ENCODE data around the gene SEL1L3. TPM values are rescaled to one million over a fixed set of nuclear protein-coding genes. Genes with fewer than 3 reads are reported as not detected.

The SEL1L3 gene
- polyA plus RNA-seq, 3 donors = 22.9 to 24.9 (median 23.1) TPM

- DNase-seq (ENCODE audit: low read depth in 3 of 3, low spot score in 2 of 3) = no peak
Observed at GRCh38 chr4:25821267-25821666, 41.5 kb downstream of the SEL1L3 start.

- DNase-seq (ENCODE audit: low read depth in 3 of 3, low spot score in 2 of 3) = no peak
Observed at GRCh38 chr4:25818876-25819275, 43.9 kb downstream of the SEL1L3 start.

GRCh38 chr4:25818371-25818871 is 44.4 kb downstream of the SEL1L3 start:
- DNase-seq (ENCODE audit: low read depth in 3 of 3, low spot score in 2 of 3) = no peak

GRCh38 chr4:25817059-25817681 is 45.6 kb downstream of the SEL1L3 start:
- no peak for DNase-seq (ENCODE audit: low read depth in 3 of 3, low spot score in 2 of 3)

GRCh38 chr4:25816591-25817058 is 46.2 kb downstream of the SEL1L3 start:
- no peak for DNase-seq (ENCODE audit: low read depth in 3 of 3, low spot score in 2 of 3)

GRCh38 chr4:25815586-25815985 is 47.2 kb downstream of the SEL1L3 start:
- DNase-seq (ENCODE audit: low read depth in 3 of 3, low spot score in 2 of 3) = no peak

DNA sequence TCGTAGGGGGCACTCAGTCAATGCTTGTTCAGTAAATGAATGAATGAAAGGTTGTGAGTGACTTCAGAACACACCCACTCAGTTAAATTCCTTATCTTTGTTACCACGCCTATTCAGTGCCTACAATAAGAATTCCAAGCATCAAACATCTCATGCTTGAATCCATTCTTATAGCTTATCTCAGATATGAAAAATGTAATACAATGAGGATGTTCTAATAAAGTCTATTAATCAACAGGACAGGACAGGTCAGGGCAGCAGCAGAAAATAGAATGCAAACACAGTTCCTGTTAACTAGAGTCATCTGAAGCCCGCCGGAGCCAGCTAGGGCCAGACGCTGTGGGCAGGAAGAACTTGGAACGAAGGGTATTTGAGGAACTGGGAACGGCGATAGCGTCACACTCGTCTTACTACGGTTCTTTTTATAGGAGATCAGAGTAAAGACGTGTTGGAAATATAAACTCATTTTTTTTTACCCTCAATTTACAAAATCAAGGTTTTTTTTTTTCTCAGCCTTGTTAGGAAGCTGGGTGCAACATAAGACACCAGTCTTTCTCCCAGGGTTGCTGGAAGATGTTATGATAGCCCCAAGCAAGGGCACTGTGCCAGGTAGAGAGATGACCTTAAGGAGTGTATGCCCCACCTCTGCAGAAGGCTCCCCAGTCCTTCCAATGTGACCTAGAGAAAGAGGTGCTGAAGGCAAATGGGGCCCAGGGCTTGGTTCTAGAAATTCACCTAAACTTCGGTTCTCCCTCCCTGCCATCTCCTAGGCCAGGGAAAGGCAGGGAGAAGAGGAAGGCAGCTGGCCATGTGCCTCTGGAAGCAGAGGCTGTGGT is 48.3 kb downstream of the SEL1L3 start:
- no peak for DNase-seq (ENCODE audit: low read depth in 3 of 3, low spot score in 2 of 3)

DNA sequence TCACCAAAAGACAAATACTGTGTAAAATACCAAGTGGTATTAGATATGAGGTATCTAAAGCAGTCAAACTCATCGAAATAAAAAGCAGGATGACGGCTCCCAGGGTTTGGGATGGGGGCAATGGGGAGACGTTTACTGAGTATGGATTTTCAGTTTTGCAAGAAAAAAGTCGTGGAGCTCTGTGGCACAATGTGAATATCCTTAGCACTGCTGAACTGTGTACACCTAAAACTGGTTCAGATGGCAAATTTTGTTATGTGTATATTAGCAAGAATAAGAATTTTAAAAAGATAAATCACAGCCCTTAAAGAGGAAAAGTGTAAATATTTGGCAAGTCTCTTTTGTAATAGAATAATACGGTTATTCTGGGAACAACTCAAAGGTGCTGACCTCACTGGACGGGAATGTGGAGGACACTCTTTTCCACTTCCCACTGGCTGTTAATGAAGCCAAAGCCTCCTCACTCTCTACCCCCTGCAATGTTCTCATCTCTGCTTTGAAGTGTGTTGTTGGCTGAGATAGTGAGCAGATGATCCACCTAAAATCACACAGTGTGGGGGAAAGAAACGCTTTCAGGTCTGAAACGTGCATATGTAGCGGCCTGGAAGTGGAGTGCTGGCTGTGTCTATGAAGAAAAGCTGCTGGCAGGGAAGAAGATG is 49.2 kb downstream of the SEL1L3 start:
- no peak for DNase-seq (ENCODE audit: low read depth in 3 of 3, low spot score in 2 of 3)

DNA sequence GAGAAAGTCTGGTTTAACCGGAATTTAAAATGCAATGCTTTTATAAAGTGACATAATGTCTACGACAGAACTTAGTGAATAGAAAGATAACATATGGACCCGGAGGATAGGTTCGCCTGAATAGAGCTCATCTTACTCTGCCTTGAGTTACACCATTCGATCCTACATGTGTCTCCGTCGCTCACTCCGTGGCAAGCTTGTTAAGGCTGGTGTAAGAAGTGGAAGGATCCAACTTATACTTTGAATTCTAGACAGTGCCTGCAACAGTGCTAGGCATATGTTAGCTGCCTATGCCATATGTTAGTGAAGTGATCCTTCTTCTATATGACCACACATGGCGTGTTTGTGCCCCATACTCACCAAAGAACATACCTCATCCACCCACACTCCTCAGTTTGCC is 50.9 kb downstream of the SEL1L3 start:
- DNase-seq (ENCODE audit: low read depth in 3 of 3, low spot score in 2 of 3) = no peak

DNA sequence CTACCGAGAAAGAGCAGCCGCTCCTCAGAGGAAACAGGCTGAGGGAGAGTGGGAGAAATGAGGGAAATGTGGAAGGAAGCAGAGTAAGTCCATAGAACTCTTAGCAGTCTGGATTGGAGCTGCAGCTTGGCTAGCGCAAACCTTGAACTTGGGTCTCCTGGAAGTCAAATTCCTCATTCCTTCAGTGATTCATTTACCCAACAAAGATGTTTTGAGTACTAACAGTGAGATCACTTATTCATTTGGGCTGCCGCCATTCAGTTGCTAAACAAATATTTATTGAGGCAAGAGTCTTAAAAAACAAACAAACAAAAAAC is 51.5 kb downstream of the SEL1L3 start:
- DNase-seq (ENCODE audit: low read depth in 3 of 3, low spot score in 2 of 3) = no peak

DNA sequence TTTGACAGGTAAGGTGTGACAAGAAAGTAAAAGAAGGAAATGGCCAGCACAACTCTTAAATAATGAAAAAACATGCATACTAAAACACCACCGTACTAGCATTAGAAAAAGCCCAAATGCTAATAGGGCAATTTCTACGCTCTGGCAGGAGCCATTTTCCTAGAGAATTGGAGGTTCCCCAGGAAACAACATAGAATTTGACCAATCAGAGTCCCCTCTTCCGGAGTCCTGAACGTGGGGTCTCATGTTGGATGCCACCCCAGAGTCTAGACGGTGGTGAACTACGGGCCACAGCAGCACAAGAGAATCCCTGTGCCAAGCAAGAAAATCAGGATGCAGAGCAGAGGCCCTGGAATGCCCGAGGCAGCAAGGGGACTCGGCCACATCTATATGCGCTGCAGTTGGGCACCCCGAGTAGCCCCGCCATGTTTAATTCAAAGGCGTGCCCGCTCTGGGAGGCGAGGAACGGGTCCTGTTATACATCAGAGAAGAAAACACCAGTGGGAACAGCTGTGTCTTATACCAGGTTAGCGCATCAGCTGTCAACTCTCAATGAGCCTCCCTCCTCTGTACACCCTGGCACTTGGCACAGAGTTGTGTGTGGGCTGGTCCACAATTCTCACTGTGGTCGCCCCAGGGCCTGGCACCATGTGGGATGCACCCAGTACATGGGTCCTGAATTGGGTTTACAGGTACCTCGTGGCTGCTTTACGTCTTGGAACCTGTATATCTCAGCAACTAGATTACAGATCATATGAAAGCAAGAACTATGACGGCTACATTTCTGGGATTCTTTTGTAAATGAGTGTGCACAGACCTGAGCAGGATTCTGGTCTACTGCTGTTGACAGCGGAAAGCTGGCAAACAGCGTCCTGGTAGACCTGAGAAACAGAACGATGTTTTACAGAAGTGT is 52.1 kb downstream of the SEL1L3 start:
- DNase-seq (ENCODE audit: low read depth in 3 of 3, low spot score in 2 of 3) = no peak

- no peak for DNase-seq (ENCODE audit: low read depth in 3 of 3, low spot score in 2 of 3)
Observed at GRCh38 chr4:25809996-25810395, 52.8 kb downstream of the SEL1L3 start.

GRCh38 chr4:25807102-25807728 is 55.6 kb downstream of the SEL1L3 start:
- DNase-seq (ENCODE audit: low read depth in 3 of 3, low spot score in 2 of 3) = no peak

GRCh38 chr4:25805255-25805860 is 57.4 kb downstream of the SEL1L3 start:
- no peak for DNase-seq (ENCODE audit: low read depth in 3 of 3, low spot score in 2 of 3)

- DNase-seq (ENCODE audit: low read depth in 3 of 3, low spot score in 2 of 3) = no peak
Observed at GRCh38 chr4:25803720-25804225, 59.0 kb downstream of the SEL1L3 start.

GRCh38 chr4:25801594-25801993 is 61.2 kb downstream of the SEL1L3 start:
- no peak for DNase-seq (ENCODE audit: low read depth in 3 of 3, low spot score in 2 of 3)

- DNase-seq (ENCODE audit: low read depth in 3 of 3, low spot score in 2 of 3) = no peak
Observed at GRCh38 chr4:25800245-25800644, 62.5 kb downstream of the SEL1L3 start.

DNA sequence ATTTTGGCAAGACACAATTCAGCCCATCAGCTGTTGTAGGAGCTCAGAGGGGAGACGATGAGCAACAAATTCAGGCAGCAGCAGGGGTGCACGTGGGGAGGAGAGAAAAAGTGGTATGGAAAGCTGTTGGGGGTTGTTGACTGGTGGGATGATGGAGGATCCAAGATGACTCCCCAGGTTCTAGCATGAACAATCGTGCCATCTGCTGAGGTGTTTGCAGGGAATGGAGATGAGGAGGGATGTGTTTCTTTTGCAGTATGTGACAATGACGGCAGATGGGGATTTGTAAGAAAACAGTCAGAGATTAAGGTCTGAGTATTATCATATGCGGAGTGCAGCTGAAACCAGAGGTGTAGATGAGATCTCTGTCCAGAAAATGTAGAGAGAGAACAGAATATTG is 63.3 kb downstream of the SEL1L3 start:
- DNase-seq (ENCODE audit: low read depth in 3 of 3, low spot score in 2 of 3) = no peak

- DNase-seq (ENCODE audit: low read depth in 3 of 3, low spot score in 2 of 3) = no peak
Observed at GRCh38 chr4:25797136-25797535, 65.7 kb downstream of the SEL1L3 start.
